IMR-90 (cell line): ENCODE results near the gene ADGRF1. TPM values are rescaled to one million over a fixed set of nuclear protein-coding genes. Genes with fewer than 3 reads are reported as not detected.

Source experiments
- ATAC-seq: fragments of 200-7000 bp; cut with Tn5 transposase; 2 replicates; pipeline ENCODE4 v1.9.1; 2020; ENCODE audit warnings: low read depth, mild to moderate bottlenecking, moderate library complexity
- BruUV-seq: library from RNA; stranded (reverse); fragments of 400-500 nt; replicated peaks from 2 replicates; lab custom pipeline; 2021; lab: Mats Ljungman, UMichigan
- CTCF ChIA-PET: fragments of 300-600 bp; formaldehyde crosslinking; extraction: SDS; loops from one replicate; lab custom pipeline; 2021; ENCODE audit warnings: antibody characterized with exemption; lab: Yijun Ruan, JAX
- POLR2A ChIA-PET: fragments of 300-600 bp; sonication (Branson Sonifier 250); formaldehyde crosslinking; loops from one replicate; lab custom pipeline; 2022; ENCODE audit warnings: antibody characterized with exemption; ENCODE audit not compliant: unreplicated experiment; lab: Charles Lee
- DNase-seq: peaks from one replicate; pipeline ENCODE4 v3.0.0; 2013
- H2AFZ ChIP-seq: replicated peaks from 2 replicates; pipeline ENCODE3; 2013; ENCODE audit warnings: low read length, mild to moderate bottlenecking; ENCODE audit not compliant: poor library complexity
- H2AK5ac ChIP-seq: 2 replicates; pipeline ENCODE4 v1.6.1; 2013; ENCODE audit warnings: low read depth, low read length, inconsistent platforms
- H2AK9ac ChIP-seq: replicated peaks from 2 replicates; pipeline ENCODE3; 2013; ENCODE audit warnings: mild to moderate bottlenecking, low read depth, low read length, moderate library complexity; ENCODE audit not compliant: poor library complexity
- H2BK120ac ChIP-seq: 2 replicates; pipeline ENCODE4 v1.6.1; 2013; ENCODE audit warnings: low read depth, low read length, inconsistent platforms
- H2BK15ac ChIP-seq: 3 replicates; pipeline ENCODE4 v1.6.1; 2013; ENCODE audit warnings: low read depth, low read length, inconsistent platforms
- H2BK20ac ChIP-seq: 2 replicates; pipeline ENCODE4 v1.6.1; 2013; ENCODE audit warnings: low read depth, mild to moderate bottlenecking, inconsistent platforms, low read length, moderate library complexity
- H2BK5ac ChIP-seq: 2 replicates; pipeline ENCODE4 v1.6.1; 2013; ENCODE audit warnings: mild to moderate bottlenecking, low read depth, low read length, inconsistent platforms; ENCODE audit not compliant: poor library complexity, severe bottlenecking
- H3K14ac ChIP-seq: replicated peaks from 2 replicates; pipeline ENCODE4 v1.6.1; 2013; ENCODE audit warnings: low read depth, low read length, inconsistent platforms
- H3K18ac ChIP-seq: 2 replicates; pipeline ENCODE4 v1.6.1; 2013; ENCODE audit warnings: low read depth, low read length, control low read depth
- H3K23ac ChIP-seq: 2 replicates; pipeline ENCODE4 v1.6.1; 2013; ENCODE audit warnings: low read depth, low read length, inconsistent platforms
- H3K27ac ChIP-seq: 2 replicates; pipeline ENCODE4 v1.5.1; 2013; ENCODE audit warnings: mild to moderate bottlenecking, control low read depth, low read length; ENCODE audit not compliant: insufficient read depth
- H3K27me3 ChIP-seq: 2 replicates; pipeline ENCODE4 v1.6.1; 2013; ENCODE audit warnings: low read length; ENCODE audit not compliant: control insufficient read depth, insufficient read depth
- H3K36me3 ChIP-seq: 2 replicates; pipeline ENCODE4 v1.6.1; 2013; ENCODE audit warnings: low read length, mixed read lengths; ENCODE audit not compliant: control insufficient read depth, insufficient read depth
- H3K4ac ChIP-seq: 2 replicates; pipeline ENCODE4 v1.6.1; 2013; ENCODE audit warnings: low read depth, low read length, inconsistent platforms
- H3K4me1 ChIP-seq: 2 replicates; pipeline ENCODE4 v1.6.1; 2013; ENCODE audit warnings: low read length, mixed read lengths; ENCODE audit not compliant: control insufficient read depth, insufficient read depth
- H3K4me2 ChIP-seq: 2 replicates; pipeline ENCODE4 v1.6.1; 2013; ENCODE audit warnings: low read depth, mild to moderate bottlenecking, control low read depth, low read length, moderate library complexity
- H3K4me3 ChIP-seq: 2 replicates; pipeline ENCODE4 v1.5.1; 2013; ENCODE audit warnings: low read depth, mild to moderate bottlenecking, control low read depth, low read length, moderate library complexity; ENCODE audit not compliant: insufficient read depth
- H3K56ac ChIP-seq: 2 replicates; pipeline ENCODE4 v1.6.1; 2013; ENCODE audit warnings: low read length, inconsistent platforms; ENCODE audit not compliant: insufficient read depth; ENCODE audit errors: extremely low read depth
- H3K79me1 ChIP-seq, 2 experiments: 2 replicates each; pipeline ENCODE4 v1.6.1; 2013; ENCODE audit warnings: low read length in 2 of 2, inconsistent platforms in 1 of 2, low read depth in 1 of 2
- H3K9ac ChIP-seq: 2 replicates; pipeline ENCODE4 v1.6.1; 2013; ENCODE audit warnings: low read depth, low read length, control low read depth
- H3K9me1 ChIP-seq: 2 replicates; pipeline ENCODE4 v1.6.1; 2013; ENCODE audit warnings: low read length, inconsistent platforms; ENCODE audit not compliant: insufficient read depth
- H3K9me3 ChIP-seq: 2 replicates; pipeline ENCODE4 v1.6.1; 2013; ENCODE audit warnings: low read length; ENCODE audit not compliant: control insufficient read depth, insufficient read depth
- H4K20me1 ChIP-seq: 2 replicates; pipeline ENCODE4 v1.6.1; 2013; ENCODE audit warnings: low read length, inconsistent platforms; ENCODE audit not compliant: insufficient read depth
- H4K5ac ChIP-seq: 2 replicates; pipeline ENCODE4 v1.6.1; 2013; ENCODE audit warnings: mild to moderate bottlenecking, low read depth, low read length, control low read depth
- H4K8ac ChIP-seq, 2 experiments: 2 replicates each; pipeline ENCODE4 v1.6.1; 2013; ENCODE audit warnings: low read depth in 2 of 2, low read length in 2 of 2, control low read depth in 1 of 2, inconsistent platforms in 1 of 2
- H4K91ac ChIP-seq: 2 replicates; pipeline ENCODE4 v1.6.1; 2013; ENCODE audit warnings: low read depth, low read length, inconsistent platforms; ENCODE audit not compliant: insufficient read depth
- BHLHE40 ChIP-seq: fragments of 150-350 bp; IDR thresholded peaks from 2 replicates; pipeline ENCODE4 v1.6.1; 2016; ENCODE audit warnings: mild to moderate bottlenecking, low read depth, low read length
- CEBPB ChIP-seq: IDR thresholded peaks from 2 replicates; pipeline ENCODE4 v1.6.1; 2012; ENCODE audit warnings: low read depth, low read length, improper control_type of control experiment
- CHD1 ChIP-seq: IDR thresholded peaks from 2 replicates; pipeline ENCODE4 v1.6.1; 2012; ENCODE audit warnings: low read depth, low read length, improper control_type of control experiment
- NFE2L2 ChIP-seq: fragments of 150-350 bp; IDR thresholded peaks from 2 replicates; pipeline ENCODE4 v1.6.1; 2016; ENCODE audit warnings: low read depth, mild to moderate bottlenecking, low read length
- RAD21 ChIP-seq: IDR thresholded peaks from 2 replicates; pipeline ENCODE4 v1.6.1; 2012; ENCODE audit warnings: low read length, improper control_type of control experiment
- SMC3 ChIP-seq: fragments of 150-350 bp; IDR thresholded peaks from 2 replicates; pipeline ENCODE4 v1.6.1; 2016; ENCODE audit warnings: low read depth, mild to moderate bottlenecking, antibody characterized with exemption, low read length, moderate library complexity
- WGBS, 2 experiments: methylation state at CpG; one replicate each; pipeline versions ENCODE4 v1.1.5 to v1.1.7; 2013; ENCODE audit warnings: missing lambda C conversion rate in 2 of 2; ENCODE audit not compliant: insufficient read length in 1 of 2; ENCODE audit errors: extremely low coverage in 2 of 2; 5-methylcytosine and 5-hydroxymethylcytosine counted together
- dilution Hi-C: fragments of 300-500 bp; cut with HindIII; formaldehyde crosslinking; loops from one replicate; pipeline ENCODE4 v1.14.3; 2018; ENCODE audit warnings: low sequenced_read_pairs; ENCODE audit not compliant: unreplicated experiment
- in situ Hi-C: fragments of 300-500 bp; cut with MboI; formaldehyde crosslinking; loops from 3 replicates; pipeline ENCODE4 v1.14.3; 2019; ENCODE audit warnings: low sequenced_read_pairs, inconsistent platforms, mixed read lengths
- intact Hi-C: fragments of 100-400 bp; cut with micrococcal nuclease; formaldehyde crosslinking; loops from 2 replicates; pipeline ENCODE4 v1.10.0; 2022
- polyA plus RNA-seq, 3 experiments: library from polyadenylated mRNA; depleted of rRNA; stranded (reverse); fragments of >200 nt; gene quantifications; 2 replicates each; pipeline ENCODE4 v1.2.3, GENCODE V29; 2012; ENCODE audit warnings: low replicate concordance in 1 of 3
- total RNA-seq: library from RNA; depleted of rRNA; stranded (reverse); fragments of >200 nt; gene quantifications from 2 replicates; pipeline ENCODE4 v1.2.3, GENCODE V29; 2012
- TF ChIP-seq, protein P1 (sequence below): fragments of 150-350 bp; IDR thresholded peaks from 2 replicates; pipeline ENCODE4 v1.6.1; 2016; ENCODE audit warnings: low read depth, mild to moderate bottlenecking, low read length, moderate library complexity, borderline replicate concordance
- TF ChIP-seq, protein P2 (sequence below): conservative IDR thresholded peaks from 2 replicates; pipeline ENCODE4 v1.5.1; 2012; ENCODE audit warnings: mild to moderate bottlenecking, low read depth, low read length, improper control_type of control experiment

The ADGRF1 gene
- total and polyA plus RNA-seq, 2 of the 4 experiments (the other 2 are of a cell fraction): not detected

DNA sequence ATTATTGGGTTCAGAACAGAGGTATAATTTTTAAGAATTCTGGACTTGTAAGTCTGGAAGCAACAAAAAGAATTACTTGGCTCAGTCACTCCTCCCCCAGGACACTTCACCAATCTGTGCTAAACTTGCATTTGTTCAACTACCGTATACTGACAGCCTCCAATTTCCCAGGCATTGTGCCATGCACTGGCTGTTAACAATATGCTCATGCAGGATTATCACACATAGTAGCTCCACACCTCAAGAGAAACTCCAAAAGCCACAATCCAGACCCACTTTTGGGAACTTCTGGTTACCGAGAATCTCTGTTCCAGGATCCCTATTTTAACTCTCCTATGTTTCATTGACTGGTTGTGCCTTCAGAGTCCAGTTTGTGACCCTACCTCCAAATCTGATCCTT lies 7.7 kb downstream of the ADGRF1 start:
- H2BK5ac ChIP-seq: no peak overlapping the region
- no peak overlapping the region for H3K56ac ChIP-seq
- no peak overlapping the region for H4K8ac ChIP-seq
- POLR2A ChIA-PET: no interaction called here
- no peak overlapping the region for H3K4me2 ChIP-seq
- H3K79me1 ChIP-seq: no peaks in the 10 kb centered on the region
- TF ChIP-seq RAD21: no peak
- no peak for TF ChIP-seq CHD1
- TF ChIP-seq NFE2L2: no peak
- TF ChIP-seq SMC3: no peak
- TF ChIP-seq CEBPB: no peak
- TF ChIP-seq BHLHE40: no peak
- TF ChIP-seq, protein P1, sequence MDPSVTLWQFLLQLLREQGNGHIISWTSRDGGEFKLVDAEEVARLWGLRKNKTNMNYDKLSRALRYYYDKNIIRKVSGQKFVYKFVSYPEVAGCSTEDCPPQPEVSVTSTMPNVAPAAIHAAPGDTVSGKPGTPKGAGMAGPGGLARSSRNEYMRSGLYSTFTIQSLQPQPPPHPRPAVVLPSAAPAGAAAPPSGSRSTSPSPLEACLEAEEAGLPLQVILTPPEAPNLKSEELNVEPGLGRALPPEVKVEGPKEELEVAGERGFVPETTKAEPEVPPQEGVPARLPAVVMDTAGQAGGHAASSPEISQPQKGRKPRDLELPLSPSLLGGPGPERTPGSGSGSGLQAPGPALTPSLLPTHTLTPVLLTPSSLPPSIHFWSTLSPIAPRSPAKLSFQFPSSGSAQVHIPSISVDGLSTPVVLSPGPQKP: no peak
- TF ChIP-seq, protein P2, sequence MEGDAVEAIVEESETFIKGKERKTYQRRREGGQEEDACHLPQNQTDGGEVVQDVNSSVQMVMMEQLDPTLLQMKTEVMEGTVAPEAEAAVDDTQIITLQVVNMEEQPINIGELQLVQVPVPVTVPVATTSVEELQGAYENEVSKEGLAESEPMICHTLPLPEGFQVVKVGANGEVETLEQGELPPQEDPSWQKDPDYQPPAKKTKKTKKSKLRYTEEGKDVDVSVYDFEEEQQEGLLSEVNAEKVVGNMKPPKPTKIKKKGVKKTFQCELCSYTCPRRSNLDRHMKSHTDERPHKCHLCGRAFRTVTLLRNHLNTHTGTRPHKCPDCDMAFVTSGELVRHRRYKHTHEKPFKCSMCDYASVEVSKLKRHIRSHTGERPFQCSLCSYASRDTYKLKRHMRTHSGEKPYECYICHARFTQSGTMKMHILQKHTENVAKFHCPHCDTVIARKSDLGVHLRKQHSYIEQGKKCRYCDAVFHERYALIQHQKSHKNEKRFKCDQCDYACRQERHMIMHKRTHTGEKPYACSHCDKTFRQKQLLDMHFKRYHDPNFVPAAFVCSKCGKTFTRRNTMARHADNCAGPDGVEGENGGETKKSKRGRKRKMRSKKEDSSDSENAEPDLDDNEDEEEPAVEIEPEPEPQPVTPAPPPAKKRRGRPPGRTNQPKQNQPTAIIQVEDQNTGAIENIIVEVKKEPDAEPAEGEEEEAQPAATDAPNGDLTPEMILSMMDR: no peak
- intact Hi-C loops: no loop called here
- no peaks in the 10 kb centered on the region for H3K9me1 ChIP-seq
- H3K27me3 ChIP-seq: peaks cover 4% of the 10 kb centered on the region
- H3K9ac ChIP-seq: no peak overlapping the region
- no peak overlapping the region for H4K5ac ChIP-seq
- in situ Hi-C loops: no loop called here
- H2BK20ac ChIP-seq: no peak overlapping the region
- H3K4me1 ChIP-seq: no peaks in the 10 kb centered on the region
- ATAC-seq (no peak), DNase-seq (no peak)
- H2BK120ac ChIP-seq: no peak overlapping the region
- no peak overlapping the region for H2AFZ ChIP-seq
- H4K20me1 ChIP-seq: no peaks in the 10 kb centered on the region
- no peak overlapping the region for H3K27ac ChIP-seq
- no peak overlapping the region for H3K4ac ChIP-seq
- H3K4me3 ChIP-seq: no peak overlapping the region
- H3K14ac ChIP-seq: no peak overlapping the region
- no peak overlapping the region for H4K91ac ChIP-seq
- no TSS peak for BruUV-seq
- CTCF ChIA-PET: interaction anchor here (0.9 to 1.0 kb wide), 2 partner anchors 10 to 185 kb away, joined by 3 to 4 read pairs; no protein-coding TSS in a partner anchor
- no peak overlapping the region for H2BK15ac ChIP-seq
- WGBS, 2 experiments: 17% methylated on average over 1 of the region's 2 CpGs; no CpG with 5 or more reads in 1 of the 2 experiments
- no peaks in the 10 kb centered on the region for H3K9me3 ChIP-seq
- no peak overlapping the region for H3K18ac ChIP-seq
- dilution Hi-C loops: no loop called here
- no peaks in the 10 kb centered on the region for H3K36me3 ChIP-seq
- no peak overlapping the region for H2AK9ac ChIP-seq
- no peak overlapping the region for H3K23ac ChIP-seq
- no peak overlapping the region for H2AK5ac ChIP-seq
